H9 (cell line): Measurements from ENCODE around the gene MGARP. TPM values are rescaled to one million over a fixed set of nuclear protein-coding genes. Genes with fewer than 3 reads are reported as not detected.

Source experiments
- DNase-seq: peaks from one replicate; pipeline ENCODE4 v3.0.0-alpha.2; 2017
- H2AFZ ChIP-seq: one replicate; pipeline ENCODE4 v1.6.1; 2013; ENCODE audit warnings: mild to moderate bottlenecking, low read length, control low read depth, moderate library complexity
- H2AK5ac ChIP-seq: 2 replicates; pipeline ENCODE4 v1.6.1; 2013; ENCODE audit warnings: low read length, control low read depth, mixed read lengths; ENCODE audit not compliant: insufficient read length
- H2BK120ac ChIP-seq: one replicate; pipeline ENCODE4 v1.6.1; 2013; ENCODE audit warnings: low read depth, mild to moderate bottlenecking, low read length, control low read depth, inconsistent platforms; ENCODE audit not compliant: poor library complexity, severe bottlenecking
- H2BK12ac ChIP-seq: 2 replicates; pipeline ENCODE4 v1.6.1; 2013; ENCODE audit warnings: low read length, control low read depth, mixed read lengths, low read depth; ENCODE audit not compliant: insufficient read length
- H2BK15ac ChIP-seq: 2 replicates; pipeline ENCODE4 v1.6.1; 2013; ENCODE audit warnings: low read depth, low read length, control low read depth
- H2BK20ac ChIP-seq: one replicate; pipeline ENCODE4 v1.6.1; 2013; ENCODE audit warnings: low read depth, mild to moderate bottlenecking, low read length, control low read depth, inconsistent platforms; ENCODE audit not compliant: poor library complexity, severe bottlenecking
- H2BK5ac ChIP-seq: 2 replicates; pipeline ENCODE4 v1.6.1; 2013; ENCODE audit warnings: low read length, control low read depth, mixed read lengths; ENCODE audit not compliant: insufficient read length
- H3K14ac ChIP-seq: 2 replicates; pipeline ENCODE4 v1.6.1; 2013; ENCODE audit warnings: low read length, control low read depth; ENCODE audit not compliant: insufficient read depth
- H3K18ac ChIP-seq: 2 replicates; pipeline ENCODE4 v1.6.1; 2013; ENCODE audit warnings: low read depth, mild to moderate bottlenecking, mixed read lengths, low read length, control low read depth; ENCODE audit not compliant: insufficient read length
- H3K23ac ChIP-seq: 2 replicates; pipeline ENCODE4 v1.6.1; 2013; ENCODE audit warnings: low read length, control low read depth, mixed read lengths, low read depth; ENCODE audit not compliant: insufficient read length
- H3K23me2 ChIP-seq: 2 replicates; pipeline ENCODE4 v1.6.1; 2013; ENCODE audit warnings: low read depth, mild to moderate bottlenecking, mixed read lengths, low read length, control low read depth; ENCODE audit not compliant: insufficient read length, poor library complexity, severe bottlenecking
- H3K27ac ChIP-seq: 2 replicates; pipeline ENCODE4 v1.5.1; 2013; ENCODE audit warnings: low read length, control low read depth, mixed read lengths, low read depth; ENCODE audit not compliant: insufficient read length
- H3K27me3 ChIP-seq: 2 replicates; pipeline ENCODE4 v1.6.1; 2013; ENCODE audit warnings: low read length, control low read depth, inconsistent platforms; ENCODE audit not compliant: insufficient read depth
- H3K4ac ChIP-seq: 2 replicates; pipeline ENCODE4 v1.6.1; 2013; ENCODE audit warnings: low read depth, mild to moderate bottlenecking, control low read depth, inconsistent platforms, low read length, moderate library complexity
- H3K4me1 ChIP-seq: 2 replicates; pipeline ENCODE4 v1.6.1; 2013; ENCODE audit warnings: low read length, control low read depth, inconsistent platforms; ENCODE audit not compliant: insufficient read depth
- H3K4me2 ChIP-seq: 2 replicates; pipeline ENCODE4 v1.6.1; 2013; ENCODE audit warnings: low read length, control low read depth, mixed read lengths; ENCODE audit not compliant: insufficient read length, insufficient read depth
- H3K56ac ChIP-seq: 2 replicates; pipeline ENCODE4 v1.6.1; 2013; ENCODE audit warnings: low read depth, mild to moderate bottlenecking, mixed read lengths, low read length, control low read depth; ENCODE audit not compliant: insufficient read length
- H3K79me1 ChIP-seq: 2 replicates; pipeline ENCODE4 v1.6.1; 2013; ENCODE audit warnings: low read depth, mild to moderate bottlenecking, moderate library complexity, low read length, control low read depth, inconsistent platforms; ENCODE audit not compliant: insufficient read depth, poor library complexity, severe bottlenecking
- H3K79me2 ChIP-seq: 2 replicates; pipeline ENCODE4 v1.6.1; 2013; ENCODE audit warnings: low read length, control low read depth, inconsistent platforms; ENCODE audit not compliant: insufficient read depth
- H3K9ac ChIP-seq: 2 replicates; pipeline ENCODE4 v1.6.1; 2013; ENCODE audit warnings: low read length, control low read depth, mixed read lengths; ENCODE audit not compliant: insufficient read length; ENCODE audit errors: extremely low read depth
- H3K9me3 ChIP-seq: one replicate; pipeline ENCODE4 v1.6.1; 2013; ENCODE audit warnings: low read depth, low read length, inconsistent platforms; ENCODE audit not compliant: control insufficient read depth
- H3T11ph ChIP-seq: one replicate; pipeline ENCODE4 v1.6.1; 2013; ENCODE audit warnings: mild to moderate bottlenecking, low read length, control low read depth, inconsistent platforms
- H4K20me1 ChIP-seq: one replicate; pipeline ENCODE4 v1.6.1; 2013; ENCODE audit not compliant: control insufficient read depth, insufficient read length, insufficient read depth
- H4K5ac ChIP-seq: 2 replicates; pipeline ENCODE4 v1.6.1; 2013; ENCODE audit warnings: low read depth, mild to moderate bottlenecking, mixed read lengths, low read length, control low read depth; ENCODE audit not compliant: insufficient read length
- H4K8ac ChIP-seq: replicated peaks from 2 replicates; pipeline ENCODE4 v1.6.1; 2013; ENCODE audit warnings: low read length, control low read depth, mixed read lengths, low read depth; ENCODE audit not compliant: insufficient read length
- H4K91ac ChIP-seq: 2 replicates; pipeline ENCODE4 v1.6.1; 2013; ENCODE audit warnings: low read depth, mild to moderate bottlenecking, moderate library complexity, mixed read lengths, low read length, control low read depth; ENCODE audit not compliant: insufficient read length
- H3K27ac Mint-ChIP-seq, 3 experiments: 2 replicates in 2 of 3; 3 replicates in 1 of 3; pipeline ENCODE4 v1.8.0; 2020 to 2021; ENCODE audit warnings: mixed read lengths in 3 of 3, mild to moderate bottlenecking in 1 of 3, moderate library complexity in 1 of 3
- H3K27me3 Mint-ChIP-seq: 2 replicates; pipeline ENCODE4 v1.8.0; 2021; ENCODE audit warnings: low read depth, mild to moderate bottlenecking, moderate library complexity, mixed read lengths
- H3K36me3 Mint-ChIP-seq, 3 experiments: 2 replicates in 2 of 3; 3 replicates in 1 of 3; pipeline ENCODE4 v1.8.0; 2020 to 2021; ENCODE audit warnings: low read depth in 3 of 3, mixed read lengths in 3 of 3; ENCODE audit not compliant: insufficient read depth in 1 of 3
- H3K4me1 Mint-ChIP-seq, 2 experiments: 2 replicates each; pipeline ENCODE4 v1.8.0; 2020; ENCODE audit warnings: mixed read lengths in 2 of 2
- H3K4me3 Mint-ChIP-seq, 2 experiments: 2 replicates in 1 of 2; 3 replicates in 1 of 2; pipeline ENCODE4 v1.8.0; 2020 to 2021; ENCODE audit warnings: mild to moderate bottlenecking in 2 of 2, mixed read lengths in 2 of 2, moderate library complexity in 1 of 2
- H3K9me3 Mint-ChIP-seq, 2 experiments: 2 replicates in 1 of 2; 3 replicates in 1 of 2; pipeline ENCODE4 v1.8.0; 2020; ENCODE audit warnings: mild to moderate bottlenecking in 2 of 2, mixed read lengths in 2 of 2, moderate library complexity in 1 of 2
- WGBS: extraction: QIAGEN DNeasy Blood & Tissue Kit; methylation state at CpG from one replicate; pipeline ENCODE4 v1.1.7; 2013; ENCODE audit warnings: missing lambda C conversion rate, low lambda C conversion rate, mixed read lengths; ENCODE audit not compliant: insufficient read length; ENCODE audit errors: extremely low coverage; 5-methylcytosine and 5-hydroxymethylcytosine counted together
- total RNA-seq: library from RNA; stranded (reverse); gene quantifications from 2 replicates; pipeline ENCODE4 v1.2.1, GENCODE V29; 2021
- TF ChIP-seq, protein P1 (sequence below): fragments of 200-600 bp; sonication (generic); conservative IDR thresholded peaks from 3 replicates; pipeline ENCODE4 v1.8.0; 2021; ENCODE audit warnings: antibody characterized with exemption, mild to moderate bottlenecking

Gene MGARP
- total RNA-seq, 1 experiment from 2014 or later: 4.0 TPM

DNA sequence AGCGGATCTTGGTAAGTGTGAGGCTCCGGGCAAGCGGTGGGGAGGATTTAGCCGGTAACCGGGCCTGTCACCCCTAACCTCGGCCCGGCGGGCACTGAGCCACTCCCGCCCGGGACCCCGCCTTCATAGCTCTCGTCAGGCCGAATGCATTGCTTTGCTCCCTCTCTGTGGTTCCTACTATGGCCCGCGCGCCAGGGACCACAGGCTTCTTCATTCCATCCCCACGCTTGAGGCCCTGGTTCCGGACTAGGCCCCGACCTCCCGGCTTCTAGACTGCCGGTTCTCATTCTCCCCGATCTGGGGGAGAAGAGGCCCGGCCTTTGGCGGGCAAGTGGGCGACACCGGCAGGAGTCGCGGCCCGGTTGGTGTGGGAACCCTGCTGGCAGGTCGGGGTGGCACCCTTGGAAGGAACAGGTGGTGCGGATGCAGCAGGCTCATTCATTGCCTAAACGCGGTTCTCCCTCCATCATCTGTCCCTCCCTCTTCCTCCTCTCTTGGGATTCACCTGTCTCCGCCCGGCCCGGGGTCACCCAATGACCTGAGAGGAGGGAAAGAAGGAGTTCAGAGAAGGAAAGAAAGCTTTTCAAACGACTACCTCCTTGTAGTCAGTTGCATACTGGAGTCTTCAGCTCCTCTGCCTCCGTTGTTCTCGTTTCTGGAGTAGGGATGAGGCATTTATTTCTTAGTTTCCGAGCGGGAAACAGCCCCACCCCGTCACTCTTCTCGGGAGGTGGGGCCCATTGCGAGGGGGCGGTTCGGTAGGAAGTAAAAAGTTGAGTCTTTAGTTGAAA is 22.0 kb upstream of the MGARP start, which contains the start of gene NDUFC1:
Gene NDUFC1, minus strand, starts transcription at position 657 of the 791 bp plus-strand sequence. CDS start 6,679 bp downstream, outside the sequence.
- no peak within 1 kb of the TSS for H3K23ac ChIP-seq
- no peak within 1 kb of the TSS for H2BK12ac ChIP-seq
- H2AK5ac ChIP-seq: no peak within 1 kb of the TSS
- H2BK15ac ChIP-seq: no peak within 1 kb of the TSS
- no peak within 1 kb of the TSS; the same call in 1 of the 2 replicates for H3K4ac ChIP-seq
- Mint-ChIP-seq H3K4me1 (peaks cover 30 to 34% of the 10 kb centered on the region in 2 experiments), H3K27ac (peak within 1 kb of the TSS; percentile 99), H3K9me3 (peaks cover 15 to 17% of the 10 kb centered on the region in 2 experiments), H3K27me3 (no peaks in the 10 kb centered on the region), H3K36me3 (peaks cover 34 to 43% (median 42%) of the 10 kb centered on the region in 3 experiments), H3K4me3 (peak within 1 kb of the TSS; percentile 97 to 100)
- H4K91ac ChIP-seq: no peak within 1 kb of the TSS
- TF ChIP-seq, protein P1, sequence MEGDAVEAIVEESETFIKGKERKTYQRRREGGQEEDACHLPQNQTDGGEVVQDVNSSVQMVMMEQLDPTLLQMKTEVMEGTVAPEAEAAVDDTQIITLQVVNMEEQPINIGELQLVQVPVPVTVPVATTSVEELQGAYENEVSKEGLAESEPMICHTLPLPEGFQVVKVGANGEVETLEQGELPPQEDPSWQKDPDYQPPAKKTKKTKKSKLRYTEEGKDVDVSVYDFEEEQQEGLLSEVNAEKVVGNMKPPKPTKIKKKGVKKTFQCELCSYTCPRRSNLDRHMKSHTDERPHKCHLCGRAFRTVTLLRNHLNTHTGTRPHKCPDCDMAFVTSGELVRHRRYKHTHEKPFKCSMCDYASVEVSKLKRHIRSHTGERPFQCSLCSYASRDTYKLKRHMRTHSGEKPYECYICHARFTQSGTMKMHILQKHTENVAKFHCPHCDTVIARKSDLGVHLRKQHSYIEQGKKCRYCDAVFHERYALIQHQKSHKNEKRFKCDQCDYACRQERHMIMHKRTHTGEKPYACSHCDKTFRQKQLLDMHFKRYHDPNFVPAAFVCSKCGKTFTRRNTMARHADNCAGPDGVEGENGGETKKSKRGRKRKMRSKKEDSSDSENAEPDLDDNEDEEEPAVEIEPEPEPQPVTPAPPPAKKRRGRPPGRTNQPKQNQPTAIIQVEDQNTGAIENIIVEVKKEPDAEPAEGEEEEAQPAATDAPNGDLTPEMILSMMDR: no peak; the same call in 2 of the 3 replicates
- peaks cover 3% of the 10 kb centered on the region for H3K23me2 ChIP-seq
- no peak within 1 kb of the TSS for H3T11ph ChIP-seq
- no peaks in the 10 kb centered on the region for H3K4me1 ChIP-seq
- peak within 1 kb of the TSS; percentile 81 for H3K4me2 ChIP-seq
- H4K8ac ChIP-seq: no peak within 1 kb of the TSS
- H2AFZ ChIP-seq: no peak within 1 kb of the TSS
- peak within 1 kb of the TSS; percentile 93 for H3K14ac ChIP-seq
- H3K79me2 ChIP-seq: peaks cover 45% of the 10 kb centered on the region
- H3K9me3 ChIP-seq: no peaks in the 10 kb centered on the region
- H4K5ac ChIP-seq: no peak within 1 kb of the TSS
- H3K18ac ChIP-seq: peak within 1 kb of the TSS; percentile 91
- WGBS: no CpG with 5 or more reads among the region's 46 CpGs
- no peaks in the 10 kb centered on the region for H3K79me1 ChIP-seq
- H4K20me1 ChIP-seq: no peaks in the 10 kb centered on the region
- peak within 1 kb of the TSS; percentile 28 for H3K56ac ChIP-seq
- no peak within 1 kb of the TSS for H2BK20ac ChIP-seq
- H3K27ac ChIP-seq: peak within 1 kb of the TSS; percentile 66
- peak within 1 kb of the TSS; percentile 89 for H3K9ac ChIP-seq
- H3K27me3 ChIP-seq: no peaks in the 10 kb centered on the region
- peak; percentile 61 for DNase-seq
- H2BK120ac ChIP-seq: no peak within 1 kb of the TSS
- H2BK5ac ChIP-seq: no peak within 1 kb of the TSS
